ELF-1 (cell line): ENCODE data around the gene PLP1.

Experiments used
- DNase-seq: peaks from one replicate; pipeline ENCODE4 v3.0.0-alpha.2; 2016; ENCODE audit warnings: low read depth, low spot score

Gene PLP1

GRCh38 chrX:103825881-103826280 is 49.2 kb downstream of the PLP1 start:
- DNase-seq: no peak

- DNase-seq: no peak
Measured at GRCh38 chrX:103828529-103828928, 51.9 kb downstream of the PLP1 start.

GRCh38 chrX:103830848-103831247 is 54.2 kb downstream of the PLP1 start:
- no peak for DNase-seq

- DNase-seq: no peak
Measured at GRCh38 chrX:103831342-103831802, 54.7 kb downstream of the PLP1 start.

GRCh38 chrX:103831803-103832544 is 55.3 kb downstream of the PLP1 start, which contains the start of gene RAB9B:
TSS of gene RAB9B (minus strand) at chrX:103832257. CDS start at chrX:103825784, 6,473 bp downstream.
- peak; percentile 82 for DNase-seq

- DNase-seq: no peak
Measured at GRCh38 chrX:103839404-103839803, 62.8 kb downstream of the PLP1 start.
